ENCODE results near the gene FZD4. TPM values are rescaled to one million over a fixed set of nuclear protein-coding genes. Genes with fewer than 3 reads are reported as not detected.

FZD4 gene
- total RNA-seq, 2 donors from 2014 or later: 4.3 to 6.7 TPM

GRCh38 chr11:86988351-86988881 is 33.2 kb upstream of the FZD4 start:
- no peaks in the 10 kb centered on the region for H3K36me3 ChIP-seq
- TF ChIP-seq CTCF (IDR thresholded peaks at IDR 0.05): no peak
- H3K9ac ChIP-seq (ENCODE audit: low read depth in 2 of 2, low read length in 2 of 2): no peak overlapping the region
- no peaks in the 10 kb centered on the region for H3K9me3 ChIP-seq
- no peak overlapping the region for H3K27ac ChIP-seq
- intact Hi-C loops (cut with DNase I): no loop called here
- no peak for DNase-seq
- H3K4me3 ChIP-seq: no peak overlapping the region
- H3K27me3 ChIP-seq: no peaks in the 10 kb centered on the region
- H3K4me1 ChIP-seq: no peaks in the 10 kb centered on the region

- Histone ChIP-seq H3K9me3 (no peaks in the 10 kb centered on the region), H3K4me1 (no peaks in the 10 kb centered on the region), H3K36me3 (no peaks in the 10 kb centered on the region), H3K9ac (ENCODE audit: low read depth in 2 of 2, low read length in 2 of 2) (no peak overlapping the region), H3K27ac (no peak overlapping the region), H3K27me3 (no peaks in the 10 kb centered on the region), H3K4me3 (no peak overlapping the region)
- DNase-seq: no peak
- intact Hi-C loops (cut with DNase I): no loop called here
- no peak for TF ChIP-seq CTCF (IDR thresholded peaks at IDR 0.05)
These were observed 32.5 kb upstream of the FZD4 start for GRCh38 chr11:86987679-86988078.

GRCh38 chr11:86984701-86985100 is 29.5 kb upstream of the FZD4 start:
- intact Hi-C loops (cut with DNase I): no loop called here
- H3K27ac ChIP-seq: no peak overlapping the region

GRCh38 chr11:86983021-86983488 is 27.9 kb upstream of the FZD4 start:
- no peak for TF ChIP-seq CTCF (IDR thresholded peaks at IDR 0.05)
- DNase-seq: no peak
- Histone ChIP-seq H3K4me3 (no peak overlapping the region), H3K9me3 (no peaks in the 10 kb centered on the region), H3K4me1 (no peaks in the 10 kb centered on the region), H3K27ac (no peak overlapping the region), H3K36me3 (no peaks in the 10 kb centered on the region), H3K27me3 (no peaks in the 10 kb centered on the region), H3K9ac (ENCODE audit: low read depth in 2 of 2, low read length in 2 of 2) (no peak overlapping the region)
- intact Hi-C loops (cut with DNase I): no loop called here

More at GRCh38 chr11:86984701-86985100, 29.5 kb upstream of the FZD4 start:
- no peaks in the 10 kb centered on the region for H3K36me3 ChIP-seq
- TF ChIP-seq CTCF (IDR thresholded peaks at IDR 0.05): no peak
- H3K27me3 ChIP-seq: no peaks in the 10 kb centered on the region
- no peak for DNase-seq
- no peaks in the 10 kb centered on the region for H3K4me1 ChIP-seq
- H3K9ac ChIP-seq (ENCODE audit: low read depth in 2 of 2, low read length in 2 of 2): no peak overlapping the region
- no peak overlapping the region for H3K4me3 ChIP-seq
- no peaks in the 10 kb centered on the region for H3K9me3 ChIP-seq

DNA sequence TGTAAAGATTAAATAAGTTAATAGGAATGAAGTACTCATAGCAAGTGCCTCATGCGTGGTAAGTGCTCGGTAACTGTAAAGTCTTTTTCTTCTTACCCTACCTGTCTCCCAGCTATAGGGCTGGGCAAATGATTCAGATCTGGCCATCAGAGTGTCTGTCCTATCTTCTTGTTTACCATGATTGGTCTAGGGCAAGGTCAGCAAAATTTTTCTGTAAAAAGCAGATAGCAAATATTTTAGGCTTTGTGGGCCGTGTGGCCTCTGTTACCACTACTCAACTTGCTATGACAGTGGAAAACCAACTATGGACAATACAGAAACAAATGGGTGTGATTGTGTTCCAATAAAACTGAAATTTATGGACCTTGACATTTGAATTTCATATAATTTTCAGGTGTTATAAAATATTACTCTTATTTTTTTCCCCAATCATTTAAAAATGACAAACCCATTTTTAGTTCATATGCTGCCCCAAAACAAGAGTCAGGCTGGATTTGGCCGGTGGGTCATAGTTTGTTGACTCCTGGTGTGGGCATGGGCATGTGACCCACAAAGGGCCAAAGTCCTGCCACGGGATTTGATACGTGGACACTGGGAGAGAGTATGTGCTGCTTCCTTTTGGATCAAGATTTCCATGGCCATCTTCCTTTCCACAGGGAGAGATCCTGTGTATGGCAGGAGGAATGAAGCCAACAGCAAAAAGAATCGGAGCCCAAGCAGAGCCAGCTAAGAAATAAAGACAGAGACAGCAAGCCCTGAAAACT is 26.8 kb upstream of the FZD4 start:
- H3K36me3 ChIP-seq: no peaks in the 10 kb centered on the region
- H3K4me3 ChIP-seq: no peak overlapping the region
- no peaks in the 10 kb centered on the region for H3K9me3 ChIP-seq
- intact Hi-C loops (cut with DNase I): no loop called here
- no peak for TF ChIP-seq CTCF (IDR thresholded peaks at IDR 0.05)
- H3K9ac ChIP-seq (ENCODE audit: low read depth in 2 of 2, low read length in 2 of 2): no peak overlapping the region
- DNase-seq: no peak
- no peak overlapping the region for H3K27ac ChIP-seq
- H3K27me3 ChIP-seq: no peaks in the 10 kb centered on the region
- H3K4me1 ChIP-seq: no peaks in the 10 kb centered on the region

All from colonic mucosa (tissue), 4 donors.